HG03108 (cell line): ENCODE data around the gene CDC42BPB.

Experiments
- ATAC-seq: cut with Tn5 transposase; IDR thresholded peaks from one replicate; pipeline ENCODE4 v1.9.1; 2021; ENCODE audit warnings: moderate library complexity; ENCODE audit not compliant: unreplicated experiment

Gene CDC42BPB

DNA sequence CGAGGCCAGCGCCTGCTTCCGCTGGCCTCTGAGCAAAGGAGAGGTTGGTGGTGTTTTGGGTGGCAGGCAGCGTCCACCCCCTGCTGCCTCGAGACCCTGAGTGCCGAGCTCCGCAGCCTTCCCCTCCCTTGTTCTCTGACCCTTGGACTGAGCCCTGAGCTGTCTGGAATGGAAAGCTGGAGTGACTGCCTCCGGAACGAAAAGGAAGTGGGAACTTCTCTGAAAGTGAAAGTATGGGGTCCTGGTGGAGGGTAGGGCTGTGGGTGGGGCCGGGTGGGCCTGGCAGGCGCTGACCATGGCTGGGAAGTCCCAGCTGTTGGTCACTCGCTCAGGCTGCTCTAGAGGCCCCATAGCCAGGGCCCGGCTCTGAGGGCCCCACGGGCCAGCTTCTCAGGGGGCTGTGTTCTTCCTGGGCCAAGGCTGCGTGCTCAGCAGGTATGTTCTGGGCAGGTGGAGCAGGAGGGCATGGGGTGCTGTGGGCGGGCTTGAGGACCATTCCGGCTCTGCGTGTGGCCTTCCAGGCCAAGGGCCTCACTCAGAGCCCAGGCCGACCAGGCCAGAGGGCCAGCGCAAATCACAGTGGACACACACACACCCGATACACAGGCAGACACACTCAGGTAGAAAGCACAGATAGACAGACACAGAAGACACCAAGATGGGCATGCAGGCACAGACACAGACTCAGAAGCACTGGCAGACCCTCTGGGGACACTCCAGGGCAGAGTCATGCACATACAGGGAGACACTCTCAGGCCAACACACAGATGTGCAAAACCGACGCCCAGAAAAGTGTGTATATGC, 37.3 kb upstream of the CDC42BPB start, which contains the start of gene EXOC3L4:
Gene EXOC3L4, plus strand, starts transcription at position 320 of the 804 bp plus-strand sequence. CDS start 5,495 bp downstream, outside the sequence.
- ATAC-seq, result no peak

DNA sequence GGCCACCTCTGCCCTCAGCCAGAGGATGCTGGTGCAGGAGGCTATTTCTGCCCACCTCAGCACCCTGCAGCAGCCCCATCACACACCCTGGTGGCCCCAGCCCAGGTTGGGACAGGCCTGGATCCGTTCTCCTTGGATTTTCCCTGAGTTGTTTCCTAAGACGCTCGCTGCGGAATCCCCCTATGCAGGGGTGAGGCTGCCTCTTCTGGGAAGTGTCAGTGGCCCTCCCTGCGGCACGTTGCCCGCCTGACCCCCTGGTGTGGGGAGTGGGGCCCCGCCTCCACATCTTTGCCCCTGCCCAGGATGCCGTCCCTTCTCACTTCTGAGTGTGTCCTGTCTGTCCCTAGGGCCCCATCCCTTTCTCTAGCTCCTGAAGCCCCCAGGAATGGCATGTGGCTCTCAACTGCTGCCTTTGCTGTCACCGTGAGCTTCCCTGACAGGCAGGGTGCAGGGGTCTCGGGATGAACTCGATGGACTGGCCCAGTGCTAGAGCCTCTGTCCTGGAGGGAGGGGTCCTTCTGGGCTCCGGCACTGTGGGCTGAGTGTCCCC, 36.6 kb upstream of the CDC42BPB start:
- ATAC-seq, result no peak

DNA sequence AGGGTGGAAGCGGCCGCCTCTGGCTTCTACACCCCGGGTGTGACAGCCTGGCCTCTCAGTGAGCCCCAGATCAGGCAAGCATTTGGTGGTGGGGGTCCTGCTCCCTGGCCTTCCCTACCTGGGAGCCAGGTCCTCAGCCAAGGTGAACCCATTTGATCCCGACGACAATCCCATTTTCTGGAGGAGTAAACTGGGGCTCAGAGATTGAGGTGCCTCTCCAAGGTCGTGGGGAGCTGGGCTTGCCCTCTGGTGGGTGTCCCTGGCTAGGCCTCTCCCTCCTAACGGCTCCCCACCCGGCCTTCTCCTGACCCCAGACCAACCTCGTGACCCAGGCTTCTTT, 34.5 kb upstream of the CDC42BPB start:
- no peak for ATAC-seq

DNA sequence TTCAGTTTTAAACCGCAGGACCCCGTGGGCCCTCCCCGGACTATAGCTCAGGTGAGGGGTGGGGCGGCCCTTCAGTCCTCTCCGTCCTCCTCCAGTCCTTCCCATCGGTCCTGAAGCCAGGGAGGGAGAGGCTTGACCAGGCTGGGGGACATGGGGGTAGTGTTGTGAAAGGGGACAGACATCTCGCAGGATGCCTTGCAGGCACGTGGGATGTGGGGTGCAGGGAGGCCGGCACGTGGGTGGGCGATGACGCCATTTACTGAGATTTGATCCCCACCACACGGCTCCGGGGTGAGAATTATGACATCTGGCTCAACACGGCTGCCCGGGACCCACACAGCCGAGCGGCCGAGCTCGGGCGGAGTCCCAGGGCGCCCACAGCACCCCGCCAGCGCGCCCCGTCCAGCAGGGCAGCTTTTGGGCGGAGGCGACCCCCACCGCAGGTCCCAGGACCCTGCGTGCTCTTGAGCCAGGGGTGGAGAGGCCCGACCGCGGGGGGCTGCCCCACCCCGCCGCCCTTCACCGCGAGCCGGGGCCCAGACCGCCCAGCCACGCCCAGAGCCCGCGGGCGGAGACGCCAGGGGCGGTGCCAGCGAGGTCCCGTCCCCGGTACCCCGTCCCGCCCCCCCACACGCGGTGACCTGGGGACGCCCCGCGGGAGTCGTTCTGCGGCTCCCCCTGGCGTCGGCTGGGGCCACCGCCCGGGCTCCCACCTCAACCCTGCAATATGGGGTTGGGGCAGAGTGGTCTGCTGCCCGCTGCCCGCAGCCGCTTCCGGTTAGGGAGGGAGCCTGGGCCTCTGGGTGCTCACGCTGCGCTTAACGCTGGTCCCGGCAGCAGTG, 33.9 kb upstream of the CDC42BPB start:
- ATAC-seq, result no peak

DNA sequence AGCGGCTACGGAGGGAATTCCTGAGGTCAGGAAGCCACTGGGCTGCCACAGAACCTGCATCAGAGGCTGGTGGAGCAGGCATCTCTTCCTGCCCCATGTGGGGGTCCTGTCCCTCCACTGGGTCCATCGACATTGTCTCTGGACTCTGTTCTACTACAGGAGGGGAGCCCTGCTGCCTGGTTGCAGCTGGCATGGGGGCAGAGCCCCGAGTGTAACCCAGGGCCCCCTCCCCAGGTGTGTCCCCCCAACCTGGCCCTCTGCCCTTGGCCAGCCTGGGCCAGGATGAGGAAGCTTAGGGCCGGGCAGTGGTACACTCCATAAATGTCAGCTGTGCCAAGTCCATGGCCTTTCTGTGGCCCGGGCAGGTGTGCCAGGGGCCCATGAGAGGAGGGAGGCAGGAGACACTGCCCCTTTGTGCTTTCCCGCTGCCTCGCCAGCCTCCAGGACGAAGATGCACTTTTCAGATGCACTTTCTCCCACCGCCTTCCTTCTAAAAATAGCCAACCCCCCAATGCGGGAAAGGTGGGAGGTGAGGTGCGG, 33.2 kb upstream of the CDC42BPB start:
- no peak for ATAC-seq

DNA sequence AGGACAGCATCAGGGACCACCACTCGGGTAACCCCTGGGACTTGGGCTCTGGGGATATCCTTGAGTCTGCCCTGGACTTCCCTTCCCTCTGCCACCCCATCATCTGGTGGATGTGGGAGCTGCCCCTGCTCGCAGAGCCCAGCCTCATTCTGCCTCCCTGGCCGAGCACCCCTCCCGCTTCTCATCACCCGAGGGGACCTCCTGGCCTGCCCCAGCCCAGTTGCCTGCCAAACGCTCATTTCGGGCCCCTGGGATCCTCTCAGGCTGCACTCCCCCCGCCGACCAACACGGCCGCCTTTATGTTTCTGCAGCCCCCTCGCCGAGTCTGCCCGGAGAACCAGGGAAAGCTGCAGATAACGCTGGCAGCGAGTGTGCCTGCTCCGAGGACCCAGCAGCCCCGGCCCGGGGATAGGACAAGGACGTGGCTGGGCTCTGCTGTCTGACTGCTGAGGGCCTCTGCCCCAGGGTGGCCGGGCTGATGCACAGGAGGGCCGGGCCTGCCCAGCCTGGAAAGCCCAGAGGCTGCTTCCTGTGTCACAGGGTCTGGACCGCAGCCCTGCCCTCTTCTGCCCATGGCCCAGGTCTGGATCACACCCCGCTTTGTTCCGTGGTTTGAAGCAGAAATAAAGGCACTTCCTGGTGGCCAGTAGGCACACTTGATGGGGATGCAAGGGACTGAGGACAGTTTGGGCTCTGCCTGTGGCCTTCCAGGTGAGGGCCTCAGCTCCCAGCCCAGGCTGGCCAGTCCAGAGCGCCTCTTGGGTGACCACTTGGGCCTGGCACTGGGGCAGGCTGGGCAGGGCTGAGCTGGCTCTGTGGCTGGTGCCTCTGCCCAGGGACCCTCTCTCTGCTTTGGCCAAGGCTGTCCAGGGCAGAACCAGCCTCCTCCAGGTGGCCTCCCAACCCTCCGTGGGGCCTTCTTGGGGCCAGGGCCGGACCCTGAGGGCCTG, 32.3 kb upstream of the CDC42BPB start:
- ATAC-seq, result no peak

DNA sequence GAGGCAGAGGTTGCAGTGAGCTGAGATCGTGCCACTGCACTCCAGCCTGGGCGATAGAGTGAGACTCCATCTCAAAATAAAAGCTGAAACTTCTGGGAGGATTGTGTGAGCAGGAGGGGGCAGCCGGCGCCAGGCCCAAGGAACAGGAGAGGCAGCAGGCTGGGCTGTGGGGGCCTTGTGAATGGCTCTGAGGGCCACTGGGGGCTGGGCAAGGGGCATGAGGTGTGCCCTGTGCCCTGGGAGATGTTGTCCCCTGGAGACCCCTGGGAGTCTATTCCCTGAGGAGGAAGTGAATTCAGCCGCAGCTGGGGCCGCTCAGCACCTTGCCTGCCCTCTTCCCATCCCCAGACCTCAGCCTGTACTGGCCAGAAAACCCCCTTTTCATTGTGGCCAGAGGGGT, 31.6 kb upstream of the CDC42BPB start:
- no peak for ATAC-seq

DNA sequence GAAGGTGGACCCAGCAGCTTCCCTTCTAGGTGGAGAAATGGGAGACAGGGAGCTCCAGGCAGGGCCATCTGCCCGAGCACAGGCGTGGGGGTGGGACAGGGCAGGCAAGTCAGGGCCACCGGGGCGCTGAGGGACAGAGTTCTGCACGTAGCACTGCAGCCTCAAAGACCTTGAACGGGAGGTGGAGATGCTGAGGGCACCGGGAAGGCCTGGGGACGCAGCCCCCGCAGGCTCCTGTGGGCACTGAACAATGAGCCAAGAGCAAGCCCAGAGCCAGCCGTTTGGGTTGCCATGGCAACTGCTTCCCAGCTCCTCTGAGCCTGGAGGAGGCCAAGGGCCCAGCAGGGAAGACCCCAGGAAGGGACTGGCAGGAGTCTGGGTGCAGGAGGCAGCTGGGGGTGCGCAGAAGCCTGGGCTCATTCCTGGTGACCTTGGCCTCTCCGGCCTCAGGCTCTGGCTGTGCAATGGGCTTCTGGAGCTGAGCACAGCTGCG, 30.0 kb upstream of the CDC42BPB start:
- no peak for ATAC-seq

DNA sequence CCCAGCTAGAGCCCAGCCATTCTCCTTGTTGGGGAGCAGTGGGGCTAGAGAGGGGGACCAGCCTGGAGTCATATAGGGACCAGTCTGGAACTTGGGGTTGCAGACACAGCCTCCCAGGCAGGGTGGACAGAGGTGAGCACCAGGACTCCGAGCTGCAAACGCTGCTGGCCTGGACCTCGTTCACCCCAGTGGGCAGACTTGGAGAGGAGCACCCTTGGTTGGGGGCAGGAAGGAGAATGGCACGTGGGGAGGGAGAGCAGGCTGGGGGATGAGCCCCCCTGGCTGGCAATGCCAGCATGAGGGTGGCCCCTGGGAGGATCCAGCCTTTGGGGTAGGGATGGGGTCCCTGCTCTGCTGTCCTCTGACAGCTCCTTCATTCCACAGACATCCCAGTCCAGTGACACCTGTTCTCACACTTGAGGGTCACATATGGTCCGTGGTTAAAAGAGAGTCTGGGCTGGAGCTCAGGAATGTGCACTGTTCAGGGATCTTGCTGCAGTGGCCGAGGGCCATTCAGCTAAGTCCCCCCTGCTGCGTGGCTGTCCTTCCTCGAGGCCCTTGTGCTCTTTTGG, 29.5 kb upstream of the CDC42BPB start:
- ATAC-seq, result no peak

DNA sequence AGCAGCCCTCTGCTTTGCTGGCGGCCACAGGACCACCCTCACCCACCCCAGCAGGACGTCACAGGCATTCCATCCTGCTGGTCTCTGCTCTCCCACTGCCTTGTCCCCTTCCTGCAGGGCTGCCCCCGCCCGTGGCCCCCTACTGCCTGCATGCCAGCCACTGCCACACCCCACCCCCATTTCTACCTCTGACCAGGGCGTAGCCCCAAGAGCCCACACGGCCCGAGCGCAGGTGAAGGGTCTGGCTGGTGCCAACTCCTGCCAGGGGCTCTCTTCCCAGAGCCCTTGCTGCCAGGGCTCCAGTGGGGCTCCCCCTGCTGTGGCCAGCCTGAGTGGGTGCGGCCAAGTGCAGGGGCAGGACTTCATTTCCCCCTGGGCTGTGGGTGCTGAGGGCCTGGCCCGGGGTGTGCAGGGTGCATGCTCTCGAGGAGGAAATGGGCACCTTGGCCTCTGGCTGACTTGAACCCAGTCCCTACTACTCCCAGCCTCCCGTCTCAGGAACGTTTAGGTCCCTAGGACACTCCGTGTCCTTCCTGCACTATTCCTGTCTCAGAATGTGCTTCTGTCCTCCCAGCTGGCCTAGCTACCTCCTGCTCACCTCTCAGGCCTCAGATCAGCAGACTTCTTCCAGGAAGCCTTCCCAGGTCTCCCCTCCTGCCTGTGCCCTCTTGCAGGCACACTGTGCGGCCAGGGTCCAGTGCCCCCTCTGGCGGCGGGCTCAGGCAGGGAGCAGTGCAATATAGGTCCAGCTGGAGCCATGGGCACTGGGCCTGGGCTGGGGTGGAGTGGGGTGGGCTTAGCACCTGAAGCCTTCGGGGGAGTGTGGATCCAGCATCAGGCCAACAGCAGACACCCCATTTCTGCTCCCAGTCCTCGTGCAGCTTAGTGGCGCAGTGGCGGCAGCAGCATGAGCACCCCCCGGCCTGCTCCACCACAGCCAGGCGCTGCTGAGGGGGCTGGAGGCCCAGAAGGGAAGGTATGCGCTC, 28.1 kb upstream of the CDC42BPB start:
- no peak for ATAC-seq

DNA sequence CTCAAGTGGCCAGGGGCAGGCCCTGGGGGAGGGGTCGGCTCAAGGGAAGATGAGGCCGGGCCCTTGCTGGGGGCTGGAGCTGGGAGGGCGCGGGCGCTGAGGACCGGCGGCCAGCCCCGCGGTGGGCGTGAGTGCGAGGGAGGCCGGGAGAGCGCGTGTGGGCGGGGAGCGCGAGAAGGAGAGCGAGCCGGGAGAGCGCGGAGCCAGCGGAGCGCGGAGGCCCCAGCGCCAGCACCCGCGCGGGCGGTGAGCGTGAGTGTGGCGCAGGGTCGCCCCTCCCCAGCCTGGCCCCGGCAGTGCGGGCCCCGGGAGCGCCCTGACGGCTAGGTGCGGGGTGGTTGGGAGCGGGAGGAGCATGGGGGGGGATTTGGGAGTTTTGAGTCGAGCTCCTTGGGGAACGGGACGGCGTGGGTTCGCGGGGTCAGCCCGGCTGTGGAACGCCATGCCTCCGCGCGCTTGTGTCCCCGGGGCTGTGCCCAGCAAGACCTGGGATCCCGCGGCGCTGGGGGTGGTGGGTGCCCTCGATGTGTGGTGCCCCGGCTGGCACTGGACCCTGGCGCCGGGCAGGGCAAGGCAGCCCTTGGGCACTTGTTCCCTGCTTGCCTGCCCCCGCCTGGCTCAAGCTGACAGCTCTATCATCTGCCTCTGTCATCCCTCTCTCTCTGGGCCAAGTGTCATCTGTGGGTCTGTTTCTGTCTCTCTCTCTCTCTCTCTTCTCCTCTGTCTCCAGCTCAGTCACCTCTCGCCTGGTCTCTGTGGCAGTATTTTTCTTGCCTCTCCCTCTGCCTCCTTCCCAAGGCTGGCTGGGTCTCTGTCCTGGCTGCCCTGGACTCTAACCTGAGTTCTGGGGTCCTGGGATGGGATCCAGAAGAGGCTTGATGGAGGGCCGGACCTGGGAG, 26.9 kb upstream of the CDC42BPB start, which contains the start of gene LBHD2:
Gene LBHD2, plus strand, starts transcription at position 190 of the 899 bp plus-strand sequence. CDS start 1,803 bp downstream, outside the sequence.
- no peak for ATAC-seq

DNA sequence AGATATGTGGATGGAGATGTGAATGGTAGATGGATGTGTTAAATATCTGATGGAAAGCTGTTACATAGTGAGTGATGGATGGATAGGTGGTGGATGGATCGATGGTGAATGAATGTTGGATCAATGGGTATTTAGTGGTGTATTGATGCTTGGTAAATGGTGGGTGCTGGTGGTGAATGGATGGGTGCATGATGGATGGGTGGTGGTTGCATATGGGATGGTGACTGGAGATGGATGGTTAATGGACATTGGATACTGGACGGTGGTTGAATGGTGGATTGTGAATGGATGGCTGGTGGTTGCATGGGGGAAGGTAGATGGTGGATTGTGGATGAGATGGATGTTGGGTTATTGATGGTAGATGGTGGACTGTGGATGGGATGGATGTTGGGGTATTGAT, 24.6 kb upstream of the CDC42BPB start:
- ATAC-seq, result no peak

DNA sequence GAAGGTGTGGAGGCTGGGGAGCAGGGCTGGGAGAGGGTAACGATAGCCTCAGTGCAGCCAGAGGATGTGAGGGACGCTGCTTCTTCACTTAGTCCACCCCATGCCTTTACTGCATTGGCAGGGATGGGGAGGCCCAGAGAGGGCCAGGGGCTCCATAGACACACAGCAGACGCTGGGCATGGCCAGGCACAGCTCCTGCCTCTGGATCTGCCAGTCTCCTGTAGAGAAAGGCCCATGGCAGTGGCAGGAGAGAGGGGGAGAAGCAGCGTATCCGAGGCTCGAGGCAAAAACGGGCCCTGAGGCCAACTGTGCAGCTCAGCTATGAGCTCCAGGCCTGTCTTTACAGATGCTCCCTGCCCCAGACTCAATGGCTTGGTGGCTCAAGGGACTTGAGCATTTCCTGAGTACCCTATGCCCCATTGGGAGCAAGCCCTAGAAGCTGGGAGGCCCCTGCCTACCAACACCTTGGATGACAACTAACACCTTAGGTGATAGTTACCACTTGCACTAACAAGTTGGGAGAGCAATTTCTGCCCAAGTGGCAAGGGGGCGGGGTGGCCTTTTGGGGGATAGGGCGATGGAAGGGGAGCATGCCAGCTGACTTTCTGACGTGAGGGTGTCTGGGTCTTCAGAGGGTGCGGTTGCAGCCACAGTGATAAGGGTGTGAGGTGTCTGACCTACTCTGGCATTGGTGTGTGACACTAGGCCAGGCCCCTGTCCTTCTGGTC, 21.7 kb upstream of the CDC42BPB start:
- ATAC-seq, result no peak

DNA sequence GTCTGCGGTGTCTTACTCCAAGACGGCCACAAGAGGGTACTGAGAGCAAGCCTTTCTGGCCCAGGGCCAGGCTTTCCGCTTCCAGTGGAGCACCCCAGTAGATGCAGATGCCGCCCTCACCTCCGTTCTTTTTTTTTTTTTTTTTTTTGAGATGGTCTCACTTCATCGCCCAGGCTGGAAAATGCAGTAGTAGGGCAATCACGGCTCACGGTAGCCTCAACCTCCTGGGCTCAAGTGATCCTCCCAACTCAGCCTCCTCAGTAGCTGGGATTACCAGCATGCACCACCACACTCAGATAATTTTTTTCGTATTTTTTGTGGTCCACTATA, 21.0 kb upstream of the CDC42BPB start:
- ATAC-seq, result peak; percentile 49

DNA sequence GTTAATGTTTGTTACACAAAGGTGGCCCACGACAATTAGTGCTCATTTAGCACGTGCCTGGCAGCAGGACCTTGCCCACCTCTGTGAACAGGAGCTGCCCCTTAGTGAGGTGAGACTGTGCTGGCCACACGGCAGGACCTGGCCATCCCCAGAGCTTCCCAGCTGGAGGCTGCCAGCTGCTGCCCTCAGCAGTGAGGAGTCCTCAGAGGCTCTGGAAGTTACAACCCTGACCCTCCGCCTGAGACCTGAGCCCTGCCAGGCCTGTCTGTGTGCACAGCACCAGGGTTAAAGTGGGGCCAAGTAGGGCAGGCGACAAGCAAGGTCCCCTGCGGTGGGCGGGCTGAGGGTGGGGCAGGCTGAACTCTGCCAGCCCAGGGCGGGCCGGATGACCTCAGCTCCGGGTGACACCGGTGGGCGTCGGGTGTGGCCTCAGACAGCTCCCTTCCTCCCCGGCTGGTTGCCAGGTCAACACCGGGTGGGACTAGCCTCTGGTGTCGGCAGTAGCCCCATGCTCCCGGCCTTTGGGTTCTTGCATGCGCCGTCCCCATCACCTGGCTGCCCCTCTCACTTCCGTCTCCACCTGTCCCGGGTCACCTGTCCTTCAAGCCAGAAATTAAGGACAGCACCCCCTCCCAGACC, 17.5 kb upstream of the CDC42BPB start:
- no peak for ATAC-seq

DNA sequence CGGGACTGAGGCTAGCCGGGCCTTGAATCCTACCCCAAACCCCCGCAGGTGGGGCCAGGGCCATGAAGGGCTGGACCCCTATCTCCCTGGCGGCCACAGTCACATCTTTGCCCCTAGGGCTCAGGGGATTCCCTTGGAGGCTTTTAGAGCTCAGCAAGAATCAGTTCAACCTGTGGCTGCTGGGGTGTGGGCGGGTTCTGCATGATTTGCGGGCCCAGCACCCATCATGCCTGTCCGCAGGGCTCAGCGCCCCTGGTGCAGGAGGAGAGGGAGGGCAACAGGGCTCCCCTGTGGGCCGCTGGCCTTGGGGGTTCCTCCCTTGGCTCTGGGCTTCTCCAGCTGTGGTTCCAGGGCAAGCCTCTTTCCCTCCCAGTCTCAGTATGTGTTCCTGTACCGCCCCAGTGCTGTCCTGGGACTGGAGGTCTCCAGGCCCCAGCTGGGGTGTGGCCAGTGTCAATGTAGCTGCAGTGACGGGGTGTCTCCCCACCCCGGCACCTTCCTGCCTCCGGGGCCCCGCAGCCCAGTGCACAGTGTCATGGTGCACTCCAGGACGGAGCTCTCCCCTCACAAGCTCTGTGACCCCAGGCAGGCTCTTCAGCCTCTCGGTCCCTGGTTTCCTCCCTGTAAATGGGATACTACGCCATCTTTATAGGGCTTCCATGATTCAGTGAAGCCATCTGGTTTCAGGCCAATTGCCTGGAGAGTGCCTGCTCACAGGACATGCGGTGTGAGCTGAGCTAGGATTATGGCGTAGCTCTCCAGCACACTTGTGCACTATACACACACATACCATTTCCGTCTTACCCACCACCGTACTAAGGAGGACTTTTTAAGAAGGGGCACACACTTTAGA, 16.8 kb upstream of the CDC42BPB start:
- no peak for ATAC-seq
